ENCODE data around the gene SLC9A3.

DNA sequence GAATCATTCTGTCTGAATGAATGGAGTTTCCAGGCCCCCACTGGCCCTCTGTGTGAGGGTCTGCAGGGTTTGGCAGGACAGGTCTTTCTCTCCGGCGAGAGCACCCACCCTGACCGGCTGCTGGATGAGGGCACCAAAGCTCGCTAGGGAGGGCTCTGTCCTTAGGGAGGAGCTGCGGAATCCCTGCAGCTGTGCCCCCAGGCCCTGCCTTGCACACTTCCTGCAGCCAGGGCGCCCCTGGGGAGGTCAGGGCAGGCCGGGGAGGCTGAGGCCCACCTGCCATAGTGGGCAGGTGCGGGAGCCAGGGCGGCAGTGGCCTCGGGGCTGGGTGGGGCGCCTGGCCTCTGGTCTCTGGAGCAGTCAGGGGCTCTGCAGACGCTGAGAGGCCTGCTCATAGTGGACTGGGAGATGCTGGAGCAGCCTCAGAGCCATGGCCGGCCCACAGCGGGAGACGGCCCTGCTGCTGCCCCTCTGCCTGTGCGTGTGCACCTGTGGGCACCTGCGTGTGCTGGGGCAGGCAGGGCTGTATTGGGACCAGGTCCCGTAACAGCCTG is 45.2 kb downstream of the SLC9A3 start:
- TF ChIP-seq, protein P1, sequence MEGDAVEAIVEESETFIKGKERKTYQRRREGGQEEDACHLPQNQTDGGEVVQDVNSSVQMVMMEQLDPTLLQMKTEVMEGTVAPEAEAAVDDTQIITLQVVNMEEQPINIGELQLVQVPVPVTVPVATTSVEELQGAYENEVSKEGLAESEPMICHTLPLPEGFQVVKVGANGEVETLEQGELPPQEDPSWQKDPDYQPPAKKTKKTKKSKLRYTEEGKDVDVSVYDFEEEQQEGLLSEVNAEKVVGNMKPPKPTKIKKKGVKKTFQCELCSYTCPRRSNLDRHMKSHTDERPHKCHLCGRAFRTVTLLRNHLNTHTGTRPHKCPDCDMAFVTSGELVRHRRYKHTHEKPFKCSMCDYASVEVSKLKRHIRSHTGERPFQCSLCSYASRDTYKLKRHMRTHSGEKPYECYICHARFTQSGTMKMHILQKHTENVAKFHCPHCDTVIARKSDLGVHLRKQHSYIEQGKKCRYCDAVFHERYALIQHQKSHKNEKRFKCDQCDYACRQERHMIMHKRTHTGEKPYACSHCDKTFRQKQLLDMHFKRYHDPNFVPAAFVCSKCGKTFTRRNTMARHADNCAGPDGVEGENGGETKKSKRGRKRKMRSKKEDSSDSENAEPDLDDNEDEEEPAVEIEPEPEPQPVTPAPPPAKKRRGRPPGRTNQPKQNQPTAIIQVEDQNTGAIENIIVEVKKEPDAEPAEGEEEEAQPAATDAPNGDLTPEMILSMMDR (IDR thresholded peaks at IDR 0.05) = no peak
- TF ChIP-seq POLR2A (IDR thresholded peaks at IDR 0.05) = no peak
